Omental fat pad (tissue), 4 donors: ENCODE measurements around the gene LTBP2. TPM values are rescaled to one million over a fixed set of nuclear protein-coding genes. Genes with fewer than 3 reads are reported as not detected.
"Not testable (repeated sequence)": the region's sequence is repeated elsewhere in the genome, so short reads cannot be mapped to it uniquely, and the experiment has no call there.

Source experiments
- ATAC-seq: fragments of 150-250 bp; one replicate; pipeline ENCODE4 v1.9.1; 2016; ENCODE audit warnings: mild to moderate bottlenecking, moderate library complexity; ENCODE audit not compliant: low FRiP score
- DNase-seq: peaks from one replicate; pipeline ENCODE4 v3.0.0-alpha.2; 2019; ENCODE audit warnings: low spot score
- total RNA-seq, 4 donors: library from RNA; depleted of rRNA; stranded (reverse); fragments of >200 nt; gene quantifications; one replicate each; pipeline ENCODE4 v1.1.0, GENCODE V29; 2016
- TF ChIP-seq, protein P1 (sequence below), 3 donors: fragments of 450-650 bp; IDR thresholded peaks; one replicate each; pipeline ENCODE4 v1.5.1; 2016 to 2017; ENCODE audit warnings: antibody characterized with exemption in 3 of 3, mild to moderate bottlenecking in 3 of 3, moderate library complexity in 2 of 3

The LTBP2 gene
- total RNA-seq, 4 donors from 2014 or later: 31.6 to 104 (median 72.3) TPM

DNA sequence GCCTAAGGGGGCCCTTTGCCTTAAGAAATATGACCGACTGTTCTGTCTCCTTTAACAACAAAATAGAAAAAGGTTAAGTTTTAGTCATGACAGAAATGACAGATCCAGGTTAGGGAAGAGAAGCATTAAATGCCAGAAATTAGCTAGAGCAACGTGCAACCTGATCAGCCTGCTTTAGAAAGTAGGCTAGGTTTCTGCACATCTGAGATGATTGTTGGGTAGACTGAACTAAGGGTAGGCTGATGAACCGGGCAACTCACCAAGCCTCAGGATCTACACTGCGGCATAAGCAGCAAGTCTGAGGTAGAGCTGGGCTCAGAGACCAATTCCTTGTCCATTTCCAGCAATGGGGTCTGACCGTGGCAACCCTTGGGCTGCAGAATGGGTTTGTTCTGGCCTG lies 148.3 kb downstream of the LTBP2 start:
- ATAC-seq (no peak), DNase-seq (no peak)
- TF ChIP-seq, protein P1, sequence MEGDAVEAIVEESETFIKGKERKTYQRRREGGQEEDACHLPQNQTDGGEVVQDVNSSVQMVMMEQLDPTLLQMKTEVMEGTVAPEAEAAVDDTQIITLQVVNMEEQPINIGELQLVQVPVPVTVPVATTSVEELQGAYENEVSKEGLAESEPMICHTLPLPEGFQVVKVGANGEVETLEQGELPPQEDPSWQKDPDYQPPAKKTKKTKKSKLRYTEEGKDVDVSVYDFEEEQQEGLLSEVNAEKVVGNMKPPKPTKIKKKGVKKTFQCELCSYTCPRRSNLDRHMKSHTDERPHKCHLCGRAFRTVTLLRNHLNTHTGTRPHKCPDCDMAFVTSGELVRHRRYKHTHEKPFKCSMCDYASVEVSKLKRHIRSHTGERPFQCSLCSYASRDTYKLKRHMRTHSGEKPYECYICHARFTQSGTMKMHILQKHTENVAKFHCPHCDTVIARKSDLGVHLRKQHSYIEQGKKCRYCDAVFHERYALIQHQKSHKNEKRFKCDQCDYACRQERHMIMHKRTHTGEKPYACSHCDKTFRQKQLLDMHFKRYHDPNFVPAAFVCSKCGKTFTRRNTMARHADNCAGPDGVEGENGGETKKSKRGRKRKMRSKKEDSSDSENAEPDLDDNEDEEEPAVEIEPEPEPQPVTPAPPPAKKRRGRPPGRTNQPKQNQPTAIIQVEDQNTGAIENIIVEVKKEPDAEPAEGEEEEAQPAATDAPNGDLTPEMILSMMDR (IDR thresholded peaks at IDR 0.05): no peak

DNA sequence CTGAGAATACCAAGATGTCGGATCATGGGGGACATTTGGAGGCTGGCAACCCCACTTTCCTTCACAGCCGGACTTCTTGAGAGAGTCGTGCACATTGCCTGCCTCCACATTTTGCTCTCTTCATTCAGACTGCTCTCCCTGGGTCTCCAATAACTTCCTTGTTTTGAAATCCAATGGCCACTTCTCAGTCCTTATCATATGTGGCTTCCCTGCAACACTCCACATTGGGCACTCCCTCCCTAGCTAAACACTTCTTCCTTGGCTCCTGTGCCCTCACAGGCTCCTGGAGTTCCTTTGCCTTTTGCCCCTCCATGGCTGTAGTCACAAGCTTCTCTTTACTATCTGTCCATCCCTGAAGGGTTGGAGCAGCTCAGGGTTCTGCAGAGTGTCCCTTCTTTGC lies 149.0 kb downstream of the LTBP2 start:
- no peak for DNase-seq
- TF ChIP-seq, protein P1 (IDR thresholded peaks at IDR 0.05): no peak
- ATAC-seq: no peak

DNA sequence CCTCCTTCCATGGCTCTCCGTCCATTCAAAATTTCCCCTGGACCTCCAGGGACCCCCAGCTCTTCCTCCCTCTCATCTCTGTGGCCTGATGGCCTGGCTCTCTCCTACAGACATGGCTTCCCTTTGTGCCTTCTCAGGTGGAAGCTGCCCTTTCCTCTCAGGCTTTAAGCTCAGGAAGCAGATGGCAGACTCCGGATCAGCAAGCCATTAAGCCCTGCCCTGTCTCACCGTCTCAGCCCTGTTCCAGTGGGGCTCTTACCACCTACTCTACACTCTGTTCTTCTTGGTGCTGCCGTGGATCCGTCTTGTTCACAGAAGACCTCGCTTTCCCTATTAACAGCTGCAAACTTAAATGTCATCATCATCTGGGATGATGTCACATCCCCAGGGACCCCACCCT lies 152.1 kb downstream of the LTBP2 start:
- TF ChIP-seq, protein P1 (IDR thresholded peaks at IDR 0.05): no peak
- no peak for DNase-seq
- no peak for ATAC-seq

DNA sequence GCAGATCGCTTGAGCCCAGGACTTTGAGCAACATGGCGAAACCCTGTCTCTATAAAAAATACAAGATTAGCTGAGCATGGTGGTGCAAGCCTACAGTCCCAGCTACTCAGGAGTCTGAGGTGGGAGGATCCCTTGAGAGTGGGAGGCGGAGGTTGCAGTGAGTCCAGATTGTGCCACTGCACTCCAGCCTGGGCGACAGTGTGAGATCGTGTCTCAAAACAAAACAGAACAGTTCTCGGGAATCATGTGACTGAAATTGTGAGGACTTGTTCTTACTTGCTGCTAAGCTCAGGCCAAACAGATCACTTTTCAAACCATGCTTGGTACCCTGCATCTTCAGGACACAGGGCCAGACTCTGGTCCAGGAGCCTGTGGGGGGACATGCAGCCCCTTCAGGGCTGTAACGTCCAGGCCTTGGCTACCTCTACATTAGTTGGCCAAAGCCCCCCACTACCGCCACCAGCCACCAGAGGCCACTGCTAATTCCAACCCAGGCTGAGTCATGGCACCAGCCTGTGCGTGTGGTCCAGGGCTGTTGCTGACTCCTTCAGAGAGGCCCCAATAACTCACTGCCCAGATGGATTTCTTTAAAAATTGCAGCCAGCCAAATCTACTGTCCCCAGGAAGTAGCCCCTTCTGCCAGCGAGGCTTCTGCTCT lies 152.6 kb downstream of the LTBP2 start:
- TF ChIP-seq, protein P1 (IDR thresholded peaks at IDR 0.05): no peak
- ATAC-seq (peak; percentile 10), DNase-seq (no peak)

DNA sequence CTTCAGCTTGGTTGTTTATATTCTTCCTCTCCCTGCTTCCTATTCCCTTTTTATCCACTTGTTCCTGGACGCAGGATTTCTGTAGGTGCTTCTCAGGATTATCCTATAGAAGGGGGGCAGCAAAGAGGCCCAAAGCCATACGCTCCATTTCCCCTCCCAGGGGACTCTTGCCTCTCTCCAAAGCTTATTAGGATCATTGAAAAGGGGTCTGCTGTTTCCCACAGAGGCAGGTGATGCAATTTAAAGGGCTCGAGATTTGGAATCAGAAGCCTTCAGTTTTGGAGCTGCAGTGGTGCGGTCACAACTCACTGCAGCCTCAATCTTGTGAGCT lies 154.5 kb downstream of the LTBP2 start:
- no peak for ATAC-seq
- DNase-seq: no peak
- TF ChIP-seq, protein P1 (IDR thresholded peaks at IDR 0.05): no peak

DNA sequence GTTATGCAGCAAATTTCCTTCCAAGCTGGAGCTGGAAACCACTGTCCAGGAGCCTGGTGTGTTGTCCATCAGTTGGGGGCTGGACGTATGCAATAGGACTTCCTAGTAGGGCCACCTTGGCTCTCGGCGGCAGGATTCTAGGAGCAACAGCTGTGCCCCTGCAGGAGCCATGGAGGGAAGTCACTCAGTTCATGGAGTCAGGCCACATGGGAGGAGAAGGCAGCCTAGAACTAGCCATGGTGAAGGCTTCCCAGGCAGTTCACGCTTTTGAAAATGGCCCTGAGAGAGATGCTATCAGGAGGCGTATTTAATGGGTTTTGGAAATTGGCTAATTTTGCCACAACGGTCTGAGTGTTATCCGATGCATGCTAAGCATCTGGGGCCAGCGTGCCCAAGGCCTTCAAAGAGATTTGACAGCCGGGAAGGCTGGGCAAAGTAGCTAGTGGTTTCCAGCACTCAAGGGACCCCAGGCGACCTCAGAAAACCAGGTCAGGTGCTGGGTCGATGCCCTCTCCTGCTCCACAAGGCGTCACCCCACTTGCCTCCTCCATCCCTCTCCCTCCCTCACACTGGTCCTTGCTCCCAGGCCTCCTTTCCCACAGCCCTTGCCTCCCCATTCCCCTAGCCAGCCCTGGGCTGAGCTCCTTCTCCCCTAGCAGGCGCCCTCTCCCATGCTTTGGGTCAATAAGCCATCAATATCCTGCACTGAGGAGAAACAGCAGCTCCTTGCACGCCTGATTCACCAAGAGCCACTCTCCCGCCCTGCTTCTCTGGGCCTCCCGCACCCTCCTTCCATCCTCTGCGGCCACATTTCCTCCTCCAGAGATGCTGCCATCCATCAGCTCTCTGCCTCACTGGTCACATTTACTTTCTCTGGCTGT lies 155.1 kb downstream of the LTBP2 start:
- DNase-seq (no peak), ATAC-seq (no peak)
- TF ChIP-seq, protein P1 (IDR thresholded peaks at IDR 0.05): no peak

DNA sequence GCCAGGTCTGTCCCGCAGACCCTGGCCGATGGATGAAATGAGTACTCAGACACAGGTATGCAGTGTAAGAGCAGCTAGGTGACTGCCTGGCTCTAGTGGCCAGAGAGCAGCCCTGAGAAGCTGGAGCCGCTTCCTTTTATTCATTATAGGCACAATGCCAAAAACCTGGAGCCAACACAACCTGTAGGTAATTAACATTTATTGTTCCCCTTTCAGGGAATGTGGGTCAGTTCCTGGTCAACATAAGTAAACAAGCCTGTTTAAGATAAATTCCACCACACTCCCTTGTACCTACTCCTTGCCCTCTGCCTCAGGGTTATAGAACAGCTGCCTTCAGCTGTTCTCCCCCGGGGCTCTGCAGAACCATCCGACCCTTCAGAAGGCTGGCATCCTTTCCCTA lies 157.6 kb downstream of the LTBP2 start:
- ATAC-seq, DNase-seq: not testable (repeated sequence)

Other genes with a start within 250 kb of the LTBP2 start
- under 1 TPM; 0.28 to 0.56 (median 0.40) TPM for gene SYNDIG1L, start 186.0 kb downstream of the LTBP2 start, total RNA-seq
- gene NPC2, start 118.9 kb downstream of the LTBP2 start, total RNA-seq: 100 to 1,000 TPM; 271 to 717 (median 546) TPM
- gene ISCA2, start 118.5 kb downstream of the LTBP2 start, total RNA-seq: 10 to 100 TPM in 1 of 4 donors, 1 to 10 TPM in 3; 7.0 to 11.2 (median 9.2) TPM
- 10 to 100 TPM; 18.4 to 33.5 (median 26.8) TPM for gene AREL1, start 100.8 kb upstream of the LTBP2 start, total RNA-seq
- gene FCF1, start 100.9 kb upstream of the LTBP2 start, total RNA-seq: 10 to 100 TPM; 21.7 to 34.2 (median 27.1) TPM
- 10 to 100 TPM; 28.9 to 73.1 (median 47.3) TPM for gene YLPM1, start 151.1 kb upstream of the LTBP2 start, total RNA-seq